ENCODE data around the gene C4BPB. TPM values are rescaled to one million over a fixed set of nuclear protein-coding genes. Genes with fewer than 3 reads are reported as not detected.

The C4BPB gene
- total RNA-seq, 4 donors from 2014 or later = not detected

DNA sequence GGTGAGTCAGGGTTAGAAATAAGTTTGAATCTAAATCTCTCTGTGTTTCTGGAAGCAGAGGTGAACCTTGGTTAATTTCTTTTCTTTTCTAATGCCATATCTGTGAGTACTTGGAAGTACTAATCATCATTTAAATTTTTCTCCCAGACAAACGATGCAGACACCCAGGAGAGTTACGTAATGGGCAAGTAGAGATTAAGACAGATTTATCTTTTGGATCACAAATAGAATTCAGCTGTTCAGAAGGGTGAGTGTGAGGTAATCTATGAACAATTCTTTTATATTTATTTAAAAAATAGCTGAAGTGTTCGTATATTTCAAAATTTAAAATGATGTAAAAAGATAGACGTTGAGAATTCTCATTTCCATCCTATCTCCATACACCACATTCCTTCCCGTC lies 26.6 kb downstream of the C4BPB start:
- Histone ChIP-seq H3K4me3 (replicated peaks in 1 of 3) (no peak overlapping the region), H3K4me1 (no peaks in the 10 kb centered on the region), H3K9me3 (no peaks in the 10 kb centered on the region), H3K36me3 (no peaks in the 10 kb centered on the region), H3K27me3 (no peaks in the 10 kb centered on the region), H3K27ac (no peak overlapping the region)
- 78 to 82% methylated on average over 5 of the region's 5 CpGs for WGBS, 2 donors
- no peak for DNase-seq
- TF ChIP-seq, protein P1, sequence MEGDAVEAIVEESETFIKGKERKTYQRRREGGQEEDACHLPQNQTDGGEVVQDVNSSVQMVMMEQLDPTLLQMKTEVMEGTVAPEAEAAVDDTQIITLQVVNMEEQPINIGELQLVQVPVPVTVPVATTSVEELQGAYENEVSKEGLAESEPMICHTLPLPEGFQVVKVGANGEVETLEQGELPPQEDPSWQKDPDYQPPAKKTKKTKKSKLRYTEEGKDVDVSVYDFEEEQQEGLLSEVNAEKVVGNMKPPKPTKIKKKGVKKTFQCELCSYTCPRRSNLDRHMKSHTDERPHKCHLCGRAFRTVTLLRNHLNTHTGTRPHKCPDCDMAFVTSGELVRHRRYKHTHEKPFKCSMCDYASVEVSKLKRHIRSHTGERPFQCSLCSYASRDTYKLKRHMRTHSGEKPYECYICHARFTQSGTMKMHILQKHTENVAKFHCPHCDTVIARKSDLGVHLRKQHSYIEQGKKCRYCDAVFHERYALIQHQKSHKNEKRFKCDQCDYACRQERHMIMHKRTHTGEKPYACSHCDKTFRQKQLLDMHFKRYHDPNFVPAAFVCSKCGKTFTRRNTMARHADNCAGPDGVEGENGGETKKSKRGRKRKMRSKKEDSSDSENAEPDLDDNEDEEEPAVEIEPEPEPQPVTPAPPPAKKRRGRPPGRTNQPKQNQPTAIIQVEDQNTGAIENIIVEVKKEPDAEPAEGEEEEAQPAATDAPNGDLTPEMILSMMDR (IDR thresholded peaks at IDR 0.05) = no peak
- TF ChIP-seq POLR2A (IDR thresholded peaks at IDR 0.05) = no peak
- intact Hi-C loops (cut with DNase I) = no loop called here

DNA sequence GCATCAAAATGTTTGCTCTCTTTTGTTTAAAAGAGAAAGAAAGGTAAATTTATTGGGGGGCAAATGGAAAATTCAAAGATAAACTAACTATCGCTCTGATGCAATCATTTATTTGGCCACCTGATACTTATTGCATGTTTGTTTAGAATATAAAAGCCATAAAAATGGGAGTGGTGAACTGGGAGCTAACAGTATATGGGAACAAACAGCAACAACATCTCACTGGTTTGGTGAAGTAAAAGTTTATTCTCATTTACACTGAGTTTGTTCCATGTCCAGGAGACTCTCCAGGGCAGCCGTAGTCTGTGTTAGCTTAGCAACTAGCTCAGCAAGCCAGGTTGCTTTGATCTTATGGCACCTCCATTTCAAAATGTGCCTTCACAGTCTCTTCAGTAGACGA lies 35.7 kb downstream of the C4BPB start:
- Histone ChIP-seq H3K36me3 (no peaks in the 10 kb centered on the region), H3K4me1 (no peaks in the 10 kb centered on the region), H3K4me3 (replicated peaks in 1 of 3) (no peak overlapping the region), H3K27me3 (no peaks in the 10 kb centered on the region), H3K27ac (no peak overlapping the region), H3K9me3 (no peaks in the 10 kb centered on the region)
- WGBS, 2 donors = 81 to 88% methylated on average over 3 of the region's 3 CpGs
- intact Hi-C loops (cut with DNase I) = no loop called here
- no peak for DNase-seq
- TF ChIP-seq POLR2A (IDR thresholded peaks at IDR 0.05) = no peak
- TF ChIP-seq, protein P1 (IDR thresholded peaks at IDR 0.05) = no peak

- no peaks in the 10 kb centered on the region for H3K4me1 ChIP-seq
- H3K27ac ChIP-seq = no peak overlapping the region
- TF ChIP-seq POLR2A (IDR thresholded peaks at IDR 0.05) = no peak
- TF ChIP-seq, protein P1 (IDR thresholded peaks at IDR 0.05) = no peak
- no peaks in the 10 kb centered on the region for H3K27me3 ChIP-seq
- H3K9me3 ChIP-seq = no peaks in the 10 kb centered on the region
- intact Hi-C loops (cut with DNase I) = no loop called here
- no peak overlapping the region for H3K4me3 ChIP-seq (replicated peaks in 1 of 3)
- no peak for DNase-seq
- no peaks in the 10 kb centered on the region for H3K36me3 ChIP-seq
These were observed 39.8 kb downstream of the C4BPB start for GRCh38 chr1:207128336-207128921.

GRCh38 chr1:207129053-207129452 lies 40.4 kb downstream of the C4BPB start:
- Histone ChIP-seq H3K4me1 (no peaks in the 10 kb centered on the region), H3K9me3 (no peaks in the 10 kb centered on the region), H3K36me3 (no peaks in the 10 kb centered on the region), H3K4me3 (replicated peaks in 1 of 3) (no peak overlapping the region), H3K27ac (no peak overlapping the region), H3K27me3 (no peaks in the 10 kb centered on the region)
- intact Hi-C loops (cut with DNase I) = no loop called here
- TF ChIP-seq, protein P1 (IDR thresholded peaks at IDR 0.05) = no peak
- DNase-seq = no peak

DNA sequence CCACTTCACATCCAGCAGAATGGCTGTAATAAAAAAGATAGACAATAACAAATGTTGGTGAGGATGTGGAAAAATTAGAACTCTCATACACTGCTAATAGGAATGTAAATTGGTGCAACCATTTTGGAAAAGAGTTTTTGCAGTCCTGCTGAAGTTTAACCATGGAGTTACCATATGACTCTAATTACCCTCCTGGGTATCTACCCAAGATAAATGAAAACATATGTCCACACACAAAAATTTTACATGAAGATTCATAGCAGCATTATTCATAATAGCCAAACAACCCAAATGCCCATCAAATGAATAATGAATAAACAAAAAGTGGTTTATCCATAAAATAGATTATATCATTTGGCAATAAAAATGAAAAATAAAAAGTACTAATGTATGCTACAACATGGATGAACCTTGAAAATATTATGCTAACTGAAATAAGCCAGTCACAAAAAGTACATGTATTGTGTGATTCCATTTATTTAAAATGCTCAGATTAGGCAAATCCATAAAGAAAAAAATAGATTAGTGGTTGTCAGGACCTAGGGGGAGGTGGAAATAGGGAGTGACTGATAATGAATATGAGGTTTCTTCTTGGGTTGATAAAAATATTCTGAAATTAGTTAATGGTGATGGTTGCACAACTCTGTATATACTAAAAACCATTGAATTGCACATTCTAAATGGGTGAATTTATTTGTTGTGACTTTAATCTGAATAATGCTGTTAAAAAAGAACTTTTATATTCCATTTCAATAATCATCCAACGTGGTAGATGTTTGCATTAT lies 41.8 kb downstream of the C4BPB start:
- H3K4me3 ChIP-seq (replicated peaks in 1 of 3) = no peak overlapping the region
- H3K27me3 ChIP-seq = no peaks in the 10 kb centered on the region
- H3K4me1 ChIP-seq = no peaks in the 10 kb centered on the region
- 57 to 76% methylated on average over 1 of the region's 1 CpG for WGBS, 2 donors
- no peaks in the 10 kb centered on the region for H3K9me3 ChIP-seq
- intact Hi-C loops (cut with DNase I) = no loop called here
- DNase-seq = no peak
- TF ChIP-seq POLR2A (IDR thresholded peaks at IDR 0.05) = no peak
- TF ChIP-seq, protein P1 (IDR thresholded peaks at IDR 0.05) = no peak
- no peaks in the 10 kb centered on the region for H3K36me3 ChIP-seq
- H3K27ac ChIP-seq = no peak overlapping the region
